Spleen (tissue), 7 donors: ENCODE measurements around the gene LARP4B.

Experiments used
- CTCF ChIP-seq, 11 experiments: fragments of 200-600 bp in 7 of 11; fragments of 450-650 bp in 4 of 11; sonication (generic) in 4 of 11; IDR thresholded peaks in 8 of 11; conservative IDR thresholded peaks in 3 of 11; 1 replicate in 7 of 11; 2 replicates in 4 of 11; pipeline versions ENCODE4 v1.4.0 to v1.8.0; 2016 to 2021; ENCODE audit warnings: antibody characterized with exemption in 11 of 11, inconsistent platforms in 4 of 11, mild to moderate bottlenecking in 1 of 11
- POLR2A ChIP-seq, 3 donors: fragments of 450-650 bp; IDR thresholded peaks; one replicate each; pipeline ENCODE4 v1.5.1; 2017; ENCODE audit warnings: antibody characterized with exemption in 3 of 3, mild to moderate bottlenecking in 1 of 3
- POLR2AphosphoS5 ChIP-seq, 3 donors: sonication (generic); formaldehyde crosslinking; IDR thresholded peaks; one replicate each; pipeline ENCODE4 v1.5.1; 2017; ENCODE audit warnings: antibody characterized with exemption in 3 of 3
- donor health status: DM: no; HTN: no; CAD: no; lungs with moderate emphysema.
- donor health status: DM: no; HTN: no; CAD: no.
- donor health status: DM: no; HTN: no; CAD: no.

GRCh38 chr10:851901-852300 is 79.6 kb downstream of the LARP4B start:
- TF ChIP-seq CTCF (IDR thresholded peaks at IDR 0.05 in 8 of 11, conservative IDR thresholded peaks at IDR 0.05 in 3 of 11) (no peak), POLR2A (IDR thresholded peaks at IDR 0.05) (no peak), POLR2AphosphoS5 (IDR thresholded peaks at IDR 0.05) (peak in 1 of 3 donors; percentile 6)
